OCI-LY1 (cell line): Measurements from ENCODE around the gene NUP98.

Experiments
- H2AFZ ChIP-seq: fragments of 200-600 bp; sonication (generic), shearing (Covaris generic); 2 replicates; pipeline ENCODE4 v1.6.0; 2014; ENCODE audit warnings: antibody characterized with exemption, mild to moderate bottlenecking, low read length
- H3F3A ChIP-seq: fragments of 200-600 bp; sonication (generic), shearing (Covaris generic); 2 replicates; pipeline ENCODE4 v1.6.0; 2014; ENCODE audit warnings: mild to moderate bottlenecking, antibody characterized with exemption, low read length, moderate library complexity; ENCODE audit not compliant: insufficient read depth
- H3K27ac ChIP-seq: fragments of 200-600 bp; sonication (generic); 2 replicates; pipeline ENCODE4 v1.5.1; 2014; ENCODE audit warnings: low read length, mixed run types, mild to moderate bottlenecking, low read depth; ENCODE audit not compliant: poor library complexity, severe bottlenecking
- H3K27me3 ChIP-seq: fragments of 200-600 bp; sonication (generic); 2 replicates; pipeline ENCODE4 v1.6.0; 2014; ENCODE audit warnings: antibody characterized with exemption, mild to moderate bottlenecking, low read length, moderate library complexity; ENCODE audit not compliant: insufficient read depth
- H3K36me3 ChIP-seq: fragments of 200-600 bp; sonication (generic); 2 replicates; pipeline ENCODE4 v1.6.1; 2014; ENCODE audit warnings: mild to moderate bottlenecking, antibody characterized with exemption, low read length, moderate library complexity, mixed read lengths; ENCODE audit not compliant: insufficient read depth
- H3K4me1 ChIP-seq: fragments of 200-600 bp; sonication (generic); 2 replicates; pipeline ENCODE4 v1.5.1; 2014; ENCODE audit warnings: mild to moderate bottlenecking, low read length, moderate library complexity; ENCODE audit not compliant: insufficient read depth, severe bottlenecking
- H3K4me2 ChIP-seq: fragments of 200-600 bp; sonication (generic), shearing (Covaris generic); 2 replicates; pipeline ENCODE4 v1.6.1; 2014; ENCODE audit warnings: low read length
- H3K4me3 ChIP-seq: fragments of 200-600 bp; sonication (generic); 2 replicates; pipeline ENCODE4 v1.5.1; 2014; ENCODE audit warnings: low read length, low read depth, mild to moderate bottlenecking, mixed read lengths; ENCODE audit not compliant: poor library complexity, severe bottlenecking
- H3K79me2 ChIP-seq: fragments of 200-600 bp; shearing (Covaris generic); 2 replicates; pipeline ENCODE4 v1.6.1; 2016; ENCODE audit warnings: mixed run types, low read length, mixed read lengths; ENCODE audit not compliant: insufficient read depth
- H3K9ac ChIP-seq: fragments of 200-600 bp; sonication (generic), shearing (Covaris generic); 2 replicates; pipeline ENCODE4 v1.6.1; 2014; ENCODE audit warnings: mild to moderate bottlenecking, low read length, mixed read lengths
- H3K9me2 ChIP-seq: fragments of 200-600 bp; sonication (generic), shearing (Covaris generic); 2 replicates; pipeline ENCODE4 v1.6.1; 2014; ENCODE audit warnings: low read depth, mild to moderate bottlenecking, low read length, mixed read lengths
- H3K9me3 ChIP-seq: fragments of 200-600 bp; shearing (Covaris generic); 2 replicates; pipeline ENCODE4 v1.6.1; 2014; ENCODE audit warnings: low read length, mixed read lengths
- H4K20me1 ChIP-seq: fragments of 200-600 bp; sonication (generic), shearing (Covaris generic); 2 replicates; pipeline ENCODE4 v1.6.0; 2016; ENCODE audit warnings: mild to moderate bottlenecking, low read length; ENCODE audit not compliant: insufficient read depth
- EZH2 ChIP-seq: fragments of 200-600 bp; sonication (generic), shearing (Covaris generic); IDR thresholded peaks from 2 replicates; pipeline ENCODE4 v1.8.0; 2017; ENCODE audit warnings: borderline replicate concordance, mixed run types, mild to moderate bottlenecking, antibody characterized with exemption, low read length, moderate library complexity, mixed read lengths
- TF ChIP-seq, protein P1 (sequence below): fragments of 200-600 bp; sonication (generic), shearing (Covaris generic); IDR thresholded peaks from 2 replicates; pipeline ENCODE4 v1.5.1; 2017; ENCODE audit warnings: mild to moderate bottlenecking, antibody characterized with exemption, low read length, moderate library complexity, mixed read lengths

The NUP98 gene

GRCh38 chr11:3679077-3679476 lies 118.3 kb downstream of the NUP98 start:
- no peaks in the 10 kb centered on the region for H3K79me2 ChIP-seq
- H3K9me3 ChIP-seq: no peaks in the 10 kb centered on the region

GRCh38 chr11:3675971-3676370 lies 121.4 kb downstream of the NUP98 start:
- Histone ChIP-seq H3F3A (no peaks in the 10 kb centered on the region), H3K9ac (no peak overlapping the region), H3K27ac (no peak overlapping the region), H3K4me3 (no peak overlapping the region), H3K4me1 (no peaks in the 10 kb centered on the region), H3K36me3 (peaks cover 88% of the 10 kb centered on the region), H3K9me2 (no peaks in the 10 kb centered on the region), H3K79me2 (no peaks in the 10 kb centered on the region), H3K4me2 (no peak overlapping the region), H3K27me3 (no peaks in the 10 kb centered on the region), H3K9me3 (no peaks in the 10 kb centered on the region), H4K20me1 (no peaks in the 10 kb centered on the region), H2AFZ (no peak overlapping the region)
- TF ChIP-seq, protein P1, sequence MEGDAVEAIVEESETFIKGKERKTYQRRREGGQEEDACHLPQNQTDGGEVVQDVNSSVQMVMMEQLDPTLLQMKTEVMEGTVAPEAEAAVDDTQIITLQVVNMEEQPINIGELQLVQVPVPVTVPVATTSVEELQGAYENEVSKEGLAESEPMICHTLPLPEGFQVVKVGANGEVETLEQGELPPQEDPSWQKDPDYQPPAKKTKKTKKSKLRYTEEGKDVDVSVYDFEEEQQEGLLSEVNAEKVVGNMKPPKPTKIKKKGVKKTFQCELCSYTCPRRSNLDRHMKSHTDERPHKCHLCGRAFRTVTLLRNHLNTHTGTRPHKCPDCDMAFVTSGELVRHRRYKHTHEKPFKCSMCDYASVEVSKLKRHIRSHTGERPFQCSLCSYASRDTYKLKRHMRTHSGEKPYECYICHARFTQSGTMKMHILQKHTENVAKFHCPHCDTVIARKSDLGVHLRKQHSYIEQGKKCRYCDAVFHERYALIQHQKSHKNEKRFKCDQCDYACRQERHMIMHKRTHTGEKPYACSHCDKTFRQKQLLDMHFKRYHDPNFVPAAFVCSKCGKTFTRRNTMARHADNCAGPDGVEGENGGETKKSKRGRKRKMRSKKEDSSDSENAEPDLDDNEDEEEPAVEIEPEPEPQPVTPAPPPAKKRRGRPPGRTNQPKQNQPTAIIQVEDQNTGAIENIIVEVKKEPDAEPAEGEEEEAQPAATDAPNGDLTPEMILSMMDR: no peak
- TF ChIP-seq EZH2: no peak

More at GRCh38 chr11:3679077-3679476, 118.3 kb downstream of the NUP98 start:
- Histone ChIP-seq H3F3A (no peaks in the 10 kb centered on the region), H3K4me1 (no peaks in the 10 kb centered on the region), H3K27me3 (no peaks in the 10 kb centered on the region), H3K4me2 (no peak overlapping the region), H2AFZ (no peak overlapping the region), H4K20me1 (no peaks in the 10 kb centered on the region), H3K27ac (no peak overlapping the region), H3K4me3 (no peak overlapping the region), H3K36me3 (peaks cover 98% of the 10 kb centered on the region), H3K9me2 (no peaks in the 10 kb centered on the region), H3K9ac (no peak overlapping the region)
- TF ChIP-seq, protein P1: no peak
- TF ChIP-seq EZH2: no peak

- Histone ChIP-seq H3K4me1 (no peaks in the 10 kb centered on the region), H3K4me2 (no peak overlapping the region), H3K27ac (no peak overlapping the region), H3F3A (no peaks in the 10 kb centered on the region), H3K27me3 (no peaks in the 10 kb centered on the region), H3K36me3 (peaks cover 81% of the 10 kb centered on the region), H3K9ac (no peak overlapping the region), H3K9me2 (no peaks in the 10 kb centered on the region), H3K79me2 (no peaks in the 10 kb centered on the region), H3K4me3 (no peak overlapping the region), H4K20me1 (no peaks in the 10 kb centered on the region), H3K9me3 (no peaks in the 10 kb centered on the region), H2AFZ (no peak overlapping the region)
- TF ChIP-seq, protein P1: no peak
Measured at GRCh38 chr11:3674189-3674588, 123.2 kb downstream of the NUP98 start.
